ENCODE measurements around the gene PRKAR1B. TPM values are rescaled to one million over a fixed set of nuclear protein-coding genes. Genes with fewer than 3 reads are reported as not detected.

PRKAR1B gene
- total and polyA plus RNA-seq, 2 donors (not counting 1 experiment from before 2014, with no cell fraction given), result 4.5 to 8.6 TPM

- Histone ChIP-seq H3K9me3 (ENCODE audit: control extremely low read depth in 1 of 3, control insufficient read depth in 2 of 3, insufficient read depth in 1 of 3, low read length in 2 of 3) (peaks cover 2 to 44% (median 12%) of the 10 kb centered on the region in 3 donors), H3K79me2 (ENCODE audit: control insufficient read depth, insufficient read depth, low read length) (no peaks in the 10 kb centered on the region), H4K20me1 (ENCODE audit: control insufficient read depth, insufficient read depth, low read length, poor library complexity, severe bottlenecking) (no peaks in the 10 kb centered on the region), H3K4me1 (ENCODE audit: control insufficient read depth in 2 of 2, insufficient read depth in 2 of 2, low read length in 2 of 2) (no peaks in the 10 kb centered on the region), H3K36me3 (replicated peaks in 1 of 2; ENCODE audit: control extremely low read depth in 1 of 2, control insufficient read depth in 1 of 2, extremely low read depth in 1 of 2, insufficient read depth in 2 of 2, low read length in 1 of 2) (no peaks in the 10 kb centered on the region), H3K27me3 (replicated peaks in 1 of 4; ENCODE audit: control extremely low read depth in 1 of 4, control insufficient read depth in 3 of 4, insufficient read depth in 4 of 4, low read length in 3 of 4) (no peaks in the 10 kb centered on the region), H3K4me2 (replicated peaks; ENCODE audit: low read depth, low read length, poor library complexity, severe bottlenecking) (no peak overlapping the region), H3K27ac (ENCODE audit: low read length in 2 of 2) (no peak overlapping the region), H2AFZ (ENCODE audit: insufficient read depth, low read depth, low read length, poor library complexity, severe bottlenecking) (no peak overlapping the region), H3K4me3 (ENCODE audit: control extremely low read depth in 1 of 5, extremely low read depth in 1 of 5, insufficient read depth in 1 of 5, low read depth in 2 of 5, low read length in 4 of 5) (no peak overlapping the region), H3K9ac (ENCODE audit: low read length) (no peak overlapping the region)
- H3K4me1 Mint-ChIP-seq, result no peaks in the 10 kb centered on the region
- CTCF ChIA-PET, result no interaction called here
- intact Hi-C loops (cut with micrococcal nuclease), result no loop called here
- TF ChIP-seq EZH2 (IDR thresholded peaks at IDR 0.05; ENCODE audit: borderline replicate concordance, insufficient read depth, low read depth, low read length, poor library complexity, severe bottlenecking) (no peak), CTCF (IDR thresholded peaks at IDR 0.05) (no peak)
- WGBS (ENCODE audit: insufficient coverage), result 81% methylated on average over 32 of the region's 35 CpGs
- peaks cover 7% of the 10 kb centered on the region for H3K9me3 Mint-ChIP-seq (ENCODE audit: insufficient read depth)
- POLR2A ChIA-PET, result no interaction called here
- ATAC-seq (ENCODE audit: low read depth) (no peak), DNase-seq (no peak)
- no peaks in the 10 kb centered on the region for H3K27me3 Mint-ChIP-seq
- no peak overlapping the region for H3K4me3 Mint-ChIP-seq
- H3K27ac Mint-ChIP-seq, result no peak overlapping the region
These were observed 99.2 kb downstream of the PRKAR1B start for GRCh38 chr7:627661-628401.

GRCh38 chr7:625376-625971 lies 101.6 kb downstream of the PRKAR1B start:
- POLR2A ChIA-PET, result no interaction called here
- Histone ChIP-seq H3K9ac (ENCODE audit: low read length) (no peak overlapping the region), H3K79me2 (ENCODE audit: control insufficient read depth, insufficient read depth, low read length) (no peaks in the 10 kb centered on the region), H3K4me3 (ENCODE audit: control extremely low read depth in 1 of 5, extremely low read depth in 1 of 5, insufficient read depth in 1 of 5, low read depth in 2 of 5, low read length in 4 of 5) (no peak overlapping the region), H3K36me3 (replicated peaks in 1 of 2; ENCODE audit: control extremely low read depth in 1 of 2, control insufficient read depth in 1 of 2, extremely low read depth in 1 of 2, insufficient read depth in 2 of 2, low read length in 1 of 2) (no peaks in the 10 kb centered on the region), H3K27me3 (replicated peaks in 1 of 4; ENCODE audit: control extremely low read depth in 1 of 4, control insufficient read depth in 3 of 4, insufficient read depth in 4 of 4, low read length in 3 of 4) (no peaks in the 10 kb centered on the region), H3K9me3 (ENCODE audit: control extremely low read depth in 1 of 3, control insufficient read depth in 2 of 3, insufficient read depth in 1 of 3, low read length in 2 of 3) (peaks cover 2 to 57% (median 24%) of the 10 kb centered on the region in 3 donors), H2AFZ (ENCODE audit: insufficient read depth, low read depth, low read length, poor library complexity, severe bottlenecking) (no peak overlapping the region), H3K4me2 (replicated peaks; ENCODE audit: low read depth, low read length, poor library complexity, severe bottlenecking) (no peak overlapping the region), H4K20me1 (ENCODE audit: control insufficient read depth, insufficient read depth, low read length, poor library complexity, severe bottlenecking) (no peaks in the 10 kb centered on the region), H3K27ac (ENCODE audit: low read length in 2 of 2) (no peak overlapping the region), H3K4me1 (ENCODE audit: control insufficient read depth in 2 of 2, insufficient read depth in 2 of 2, low read length in 2 of 2) (no peaks in the 10 kb centered on the region)
- H3K27me3 Mint-ChIP-seq, result no peaks in the 10 kb centered on the region
- no peak for ATAC-seq (ENCODE audit: low read depth)
- TF ChIP-seq CTCF (IDR thresholded peaks at IDR 0.05) (no peak), EZH2 (IDR thresholded peaks at IDR 0.05; ENCODE audit: borderline replicate concordance, insufficient read depth, low read depth, low read length, poor library complexity, severe bottlenecking) (no peak)
- no peak overlapping the region for H3K4me3 Mint-ChIP-seq
- 100% methylated on average over 1 of the region's 8 CpGs for WGBS (ENCODE audit: insufficient coverage)
- no peaks in the 10 kb centered on the region for H3K4me1 Mint-ChIP-seq
- H3K27ac Mint-ChIP-seq, result no peak overlapping the region
- no peak for DNase-seq
- CTCF ChIA-PET, result no interaction called here
- peaks cover 7% of the 10 kb centered on the region for H3K9me3 Mint-ChIP-seq (ENCODE audit: insufficient read depth)
- intact Hi-C loops (cut with micrococcal nuclease), result no loop called here

Data from B cell (primary cell).